ENCODE results near the gene TNPO2. TPM values are rescaled to one million over a fixed set of nuclear protein-coding genes. Genes with fewer than 3 reads are reported as not detected.
"Not testable (repeated sequence)": the region's sequence is repeated elsewhere in the genome, so short reads cannot be mapped to it uniquely, and the experiment has no call there.

The TNPO2 gene
- polyA plus RNA-seq, 3 donors = 0.28 to 45.2 (median 0.52) TPM

DNA sequence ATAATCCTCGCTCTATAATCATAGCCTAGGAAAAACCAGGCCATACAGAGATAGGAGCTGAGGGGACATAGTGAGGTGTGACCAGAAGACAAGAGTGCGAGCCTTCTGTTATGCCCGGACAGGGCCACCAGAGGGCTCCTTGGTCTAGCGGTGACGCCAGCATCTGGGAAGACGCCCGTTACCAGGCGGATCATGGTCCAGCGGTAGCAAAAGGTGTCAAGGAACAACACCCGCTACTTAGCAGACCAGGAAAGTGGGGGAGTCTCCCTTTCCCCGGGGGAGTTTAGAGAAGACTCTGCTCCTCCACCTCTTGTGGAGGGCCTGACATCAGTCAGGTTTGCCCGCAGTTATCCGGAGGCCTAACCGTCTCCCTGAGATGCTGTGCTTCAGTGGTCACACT is 11.7 kb downstream of the TNPO2 start:
- intact Hi-C loops (cut with micrococcal nuclease) = not testable (repeated sequence)

DNA sequence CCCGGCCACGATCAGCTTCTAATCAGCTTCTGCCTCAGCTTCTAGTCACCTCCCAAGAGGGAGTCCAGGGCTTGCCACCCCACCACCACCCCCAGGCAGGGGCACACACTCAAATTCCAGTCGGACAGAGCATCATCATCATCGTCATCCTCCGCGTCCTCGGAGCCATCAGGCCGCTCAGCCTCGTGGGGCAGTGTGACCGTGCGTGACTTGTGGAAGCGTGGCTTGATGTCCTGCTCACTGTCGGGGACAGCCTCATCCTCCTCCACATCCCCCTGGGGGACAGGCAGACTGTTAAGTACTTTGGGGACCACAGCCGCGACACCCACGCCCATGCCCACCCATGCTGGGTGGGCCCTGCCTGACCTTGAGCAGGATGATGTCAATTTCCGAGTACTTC is 12.5 kb downstream of the TNPO2 start:
- no peaks in the 10 kb centered on the region for H3K4me1 ChIP-seq (ENCODE audit: control insufficient read depth in 1 of 2, insufficient read depth in 2 of 2, low read length in 2 of 2)
- WGBS (ENCODE audit: insufficient coverage) = 97% methylated on average over 11 of the region's 17 CpGs
- H3K27ac ChIP-seq (ENCODE audit: low read depth in 1 of 2, low read length in 2 of 2) = no peak overlapping the region
- no peak overlapping the region for H3K4me3 ChIP-seq (replicated peaks in 1 of 3; ENCODE audit: low read depth in 2 of 3, low read length in 3 of 3)
- DNase-seq = no peak
- Mint-ChIP-seq H3K27ac (peak overlapping the region in 1 of 7 donors; percentile 32), H3K36me3 (peaks cover 69 to 95% of the 10 kb centered on the region in 2 donors), H3K4me3 (no peak overlapping the region), H3K27me3 (ENCODE audit: low read depth in 3 of 3) (peaks cover 0 to 1% (median 0%) of the 10 kb centered on the region in 3 donors), H3K9me3 (peaks cover 0 to 4% (median 0%) of the 10 kb centered on the region in 7 donors), H3K4me1 (no peaks in the 10 kb centered on the region)
- TF ChIP-seq, protein P1, sequence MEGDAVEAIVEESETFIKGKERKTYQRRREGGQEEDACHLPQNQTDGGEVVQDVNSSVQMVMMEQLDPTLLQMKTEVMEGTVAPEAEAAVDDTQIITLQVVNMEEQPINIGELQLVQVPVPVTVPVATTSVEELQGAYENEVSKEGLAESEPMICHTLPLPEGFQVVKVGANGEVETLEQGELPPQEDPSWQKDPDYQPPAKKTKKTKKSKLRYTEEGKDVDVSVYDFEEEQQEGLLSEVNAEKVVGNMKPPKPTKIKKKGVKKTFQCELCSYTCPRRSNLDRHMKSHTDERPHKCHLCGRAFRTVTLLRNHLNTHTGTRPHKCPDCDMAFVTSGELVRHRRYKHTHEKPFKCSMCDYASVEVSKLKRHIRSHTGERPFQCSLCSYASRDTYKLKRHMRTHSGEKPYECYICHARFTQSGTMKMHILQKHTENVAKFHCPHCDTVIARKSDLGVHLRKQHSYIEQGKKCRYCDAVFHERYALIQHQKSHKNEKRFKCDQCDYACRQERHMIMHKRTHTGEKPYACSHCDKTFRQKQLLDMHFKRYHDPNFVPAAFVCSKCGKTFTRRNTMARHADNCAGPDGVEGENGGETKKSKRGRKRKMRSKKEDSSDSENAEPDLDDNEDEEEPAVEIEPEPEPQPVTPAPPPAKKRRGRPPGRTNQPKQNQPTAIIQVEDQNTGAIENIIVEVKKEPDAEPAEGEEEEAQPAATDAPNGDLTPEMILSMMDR (IDR thresholded peaks at IDR 0.05) = no peak
- H2AFZ ChIP-seq (ENCODE audit: insufficient read depth, low read depth, low read length, poor library complexity, severe bottlenecking) = no peak overlapping the region
- peaks cover 69 to 87% of the 10 kb centered on the region in 2 donors for H3K36me3 ChIP-seq (replicated peaks in 1 of 2; ENCODE audit: control insufficient read depth in 1 of 2, insufficient read depth in 2 of 2, low read length in 2 of 2)
- no peaks in the 10 kb centered on the region for H3K9me3 ChIP-seq (replicated peaks in 1 of 2; ENCODE audit: control insufficient read depth in 1 of 2, insufficient read depth in 1 of 2, low read length in 2 of 2)
- H3K4me2 ChIP-seq (replicated peaks; ENCODE audit: extremely low read depth, low read length, poor library complexity, severe bottlenecking) = no peak overlapping the region
- H3K9ac ChIP-seq (ENCODE audit: insufficient read depth, low read length, poor library complexity, severe bottlenecking) = no peak overlapping the region
- H3K27me3 ChIP-seq (ENCODE audit: control insufficient read depth in 2 of 2, insufficient read depth in 2 of 2, low read length in 2 of 2) = no peaks in the 10 kb centered on the region
- intact Hi-C loops (cut with micrococcal nuclease) = no loop called here
- no peaks in the 10 kb centered on the region for H4K20me1 ChIP-seq (ENCODE audit: insufficient read depth, low read length)
- H3K79me2 ChIP-seq (ENCODE audit: insufficient read depth, low read length) = no peaks in the 10 kb centered on the region

More for the DNA sequence above, 11.7 kb downstream of the TNPO2 start:
- not testable (repeated sequence) for H3K27me3 Mint-ChIP-seq (ENCODE audit: low read depth in 3 of 3); DNase-seq; H4K20me1 ChIP-seq (ENCODE audit: insufficient read depth, low read length); H3K4me1 Mint-ChIP-seq; H3K4me3 Mint-ChIP-seq; H3K4me1 ChIP-seq (ENCODE audit: control insufficient read depth in 1 of 2, insufficient read depth in 2 of 2, low read length in 2 of 2); H2AFZ ChIP-seq (ENCODE audit: insufficient read depth, low read depth, low read length, poor library complexity, severe bottlenecking); H3K27me3 ChIP-seq (ENCODE audit: control insufficient read depth in 2 of 2, insufficient read depth in 2 of 2, low read length in 2 of 2); H3K9me3 ChIP-seq (replicated peaks in 1 of 2; ENCODE audit: control insufficient read depth in 1 of 2, insufficient read depth in 1 of 2, low read length in 2 of 2); H3K4me3 ChIP-seq (replicated peaks in 1 of 3; ENCODE audit: low read depth in 2 of 3, low read length in 3 of 3); H3K27ac ChIP-seq (ENCODE audit: low read depth in 1 of 2, low read length in 2 of 2); H3K9ac ChIP-seq (ENCODE audit: insufficient read depth, low read length, poor library complexity, severe bottlenecking); H3K9me3 Mint-ChIP-seq; H3K27ac Mint-ChIP-seq; H3K79me2 ChIP-seq (ENCODE audit: insufficient read depth, low read length); H3K4me2 ChIP-seq (replicated peaks; ENCODE audit: extremely low read depth, low read length, poor library complexity, severe bottlenecking)
- WGBS (ENCODE audit: insufficient coverage) = 68% methylated on average over 5 of the region's 14 CpGs
- H3K36me3 Mint-ChIP-seq = peaks cover 66 to 87% of the 10 kb centered on the region in 2 donors
- TF ChIP-seq, protein P1 (IDR thresholded peaks at IDR 0.05) = peak; percentile 55
- peaks cover 60 to 87% of the 10 kb centered on the region in 2 donors for H3K36me3 ChIP-seq (replicated peaks in 1 of 2; ENCODE audit: control insufficient read depth in 1 of 2, insufficient read depth in 2 of 2, low read length in 2 of 2)
